Measurements from ENCODE around the gene GPR176. TPM values are rescaled to one million over a fixed set of nuclear protein-coding genes. Genes with fewer than 3 reads are reported as not detected.
"Not testable (repeated sequence)": the region's sequence is repeated elsewhere in the genome, so short reads cannot be mapped to it uniquely, and the experiment has no call there.

The GPR176 gene
- total RNA-seq, 2 donors from 2014 or later: 0.07 to 0.14 TPM

DNA sequence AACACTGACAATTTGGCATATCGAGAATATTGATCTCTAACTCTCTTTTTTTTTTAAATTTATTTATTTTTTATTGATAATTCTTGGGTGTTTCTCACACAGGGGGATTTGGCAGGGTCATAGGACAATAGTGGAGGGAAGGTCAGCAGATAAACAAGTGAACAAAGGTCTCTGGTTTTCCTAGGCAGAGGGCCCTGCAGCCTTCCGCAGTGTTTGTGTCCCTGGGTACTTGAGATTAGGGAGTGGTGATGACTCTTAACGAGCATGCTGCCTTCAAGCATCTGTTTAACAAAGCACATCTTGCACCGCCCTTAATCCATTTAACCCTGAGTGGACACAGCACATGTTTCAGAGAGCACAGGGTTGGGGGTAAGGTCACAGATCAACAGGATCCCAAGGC lies 27.0 kb downstream of the GPR176 start:
- not testable (repeated sequence) for H3K4me3 Mint-ChIP-seq; H3K36me3 Mint-ChIP-seq; ATAC-seq; H3K27ac Mint-ChIP-seq; H3K4me1 Mint-ChIP-seq (ENCODE audit: low read depth in 2 of 2); DNase-seq (ENCODE audit: low spot score); H3K9me3 Mint-ChIP-seq
- peaks cover 12 to 15% of the 10 kb centered on the region in 2 donors for H3K27me3 Mint-ChIP-seq

DNA sequence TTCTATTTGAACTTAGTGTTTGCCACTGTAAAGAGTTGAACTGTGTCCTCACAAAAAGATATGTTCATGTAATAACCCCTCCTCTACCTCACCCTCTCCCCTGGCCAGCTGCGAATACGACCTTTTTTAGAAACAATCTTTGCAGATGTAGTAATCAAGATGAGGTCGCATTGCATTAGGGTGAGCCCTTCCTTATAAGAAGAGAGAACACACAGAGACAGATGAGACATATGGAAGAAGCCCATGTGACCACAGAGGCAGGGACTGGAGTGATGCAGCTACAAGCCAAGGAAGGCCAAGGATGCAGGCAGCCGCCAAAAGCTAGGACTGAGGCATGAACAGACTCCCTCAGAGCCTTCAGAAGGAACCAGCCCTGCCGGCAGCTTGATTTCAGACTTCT lies 27.6 kb downstream of the GPR176 start:
- Mint-ChIP-seq H3K4me1 (ENCODE audit: low read depth in 2 of 2) (no peaks in the 10 kb centered on the region), H3K27me3 (peaks cover 9 to 11% of the 10 kb centered on the region in 2 donors), H3K9me3 (no peaks in the 10 kb centered on the region), H3K4me3 (no peak overlapping the region), H3K27ac (no peak overlapping the region), H3K36me3 (no peaks in the 10 kb centered on the region)
- DNase-seq (ENCODE audit: low spot score): no peak
- ATAC-seq: no peak

DNA sequence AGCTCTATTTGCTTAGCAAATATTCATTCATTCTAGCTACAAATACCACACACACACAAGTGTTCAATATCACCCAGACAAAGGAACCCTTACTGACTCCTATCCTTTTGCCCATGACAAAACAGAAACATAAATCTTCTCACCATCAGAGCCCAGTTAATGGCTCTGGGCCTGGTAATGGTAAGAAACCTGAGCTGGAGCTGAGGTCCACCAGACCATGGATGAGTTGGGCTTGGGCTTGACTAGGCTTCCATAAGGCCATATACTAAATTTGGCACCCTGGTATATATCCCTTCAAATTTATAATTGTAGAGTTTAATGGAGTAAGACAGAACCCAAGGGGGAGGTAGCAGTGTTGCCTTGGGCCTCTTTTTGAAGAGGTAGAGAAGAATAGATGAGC lies 29.4 kb downstream of the GPR176 start:
- no peak for ATAC-seq
- Mint-ChIP-seq H3K27me3 (peaks cover 5 to 8% of the 10 kb centered on the region in 2 donors), H3K27ac (no peak overlapping the region), H3K36me3 (no peaks in the 10 kb centered on the region), H3K4me1 (ENCODE audit: low read depth in 2 of 2) (no peaks in the 10 kb centered on the region), H3K9me3 (no peaks in the 10 kb centered on the region), H3K4me3 (no peak overlapping the region)
- no peak for DNase-seq (ENCODE audit: low spot score)

DNA sequence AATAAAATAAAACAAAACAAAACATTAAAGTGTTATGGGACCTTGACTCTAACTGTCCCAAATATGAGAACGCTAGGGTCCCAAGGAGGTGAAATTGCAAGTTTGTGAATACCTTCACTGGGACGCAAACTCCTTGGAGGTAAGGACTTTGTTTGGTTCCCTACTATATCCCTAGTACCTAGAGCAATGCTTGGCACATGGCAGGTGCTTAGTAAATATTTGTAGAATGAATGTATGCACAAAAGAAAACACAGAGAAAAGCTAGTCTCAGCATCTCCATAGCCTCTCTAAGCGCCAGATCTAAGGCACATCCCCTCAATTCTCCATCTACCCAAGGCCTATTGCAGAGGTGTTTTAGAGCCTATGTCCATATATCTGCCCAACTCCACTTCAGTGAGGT lies 30.5 kb downstream of the GPR176 start:
- Mint-ChIP-seq H3K9me3 (no peaks in the 10 kb centered on the region), H3K4me1 (ENCODE audit: low read depth in 2 of 2) (no peaks in the 10 kb centered on the region), H3K27ac (no peak overlapping the region), H3K27me3 (peaks cover 8 to 12% of the 10 kb centered on the region in 2 donors), H3K4me3 (no peak overlapping the region), H3K36me3 (no peaks in the 10 kb centered on the region)
- no peak for ATAC-seq
- no peak for DNase-seq (ENCODE audit: low spot score)

DNA sequence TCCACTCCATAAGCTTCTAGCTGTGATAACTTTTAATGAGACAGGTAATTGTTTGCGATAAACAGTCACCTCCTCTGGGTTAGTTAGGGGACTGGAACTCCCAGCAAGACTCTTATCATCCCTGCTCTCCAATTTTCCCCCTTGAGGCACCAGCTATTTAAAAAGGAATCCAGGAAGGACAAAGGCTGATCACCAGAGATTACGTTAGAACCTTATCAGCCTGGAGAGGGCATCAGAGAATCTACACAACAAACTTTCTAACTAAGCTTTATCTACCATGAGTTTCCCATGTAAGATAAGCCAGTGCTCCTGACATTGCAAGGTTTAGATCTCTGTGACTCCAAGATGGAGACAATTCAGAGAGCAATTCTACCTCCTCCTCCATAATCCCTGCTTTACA lies 31.3 kb downstream of the GPR176 start:
- H3K27ac Mint-ChIP-seq: no peak overlapping the region
- no peak for ATAC-seq
- DNase-seq (ENCODE audit: low spot score): no peak
- no peak overlapping the region for H3K4me3 Mint-ChIP-seq
- H3K4me1 Mint-ChIP-seq (ENCODE audit: low read depth in 2 of 2): no peaks in the 10 kb centered on the region
- H3K9me3 Mint-ChIP-seq: no peaks in the 10 kb centered on the region
- H3K27me3 Mint-ChIP-seq: peaks cover 11 to 20% of the 10 kb centered on the region in 2 donors
- no peaks in the 10 kb centered on the region for H3K36me3 Mint-ChIP-seq

DNA sequence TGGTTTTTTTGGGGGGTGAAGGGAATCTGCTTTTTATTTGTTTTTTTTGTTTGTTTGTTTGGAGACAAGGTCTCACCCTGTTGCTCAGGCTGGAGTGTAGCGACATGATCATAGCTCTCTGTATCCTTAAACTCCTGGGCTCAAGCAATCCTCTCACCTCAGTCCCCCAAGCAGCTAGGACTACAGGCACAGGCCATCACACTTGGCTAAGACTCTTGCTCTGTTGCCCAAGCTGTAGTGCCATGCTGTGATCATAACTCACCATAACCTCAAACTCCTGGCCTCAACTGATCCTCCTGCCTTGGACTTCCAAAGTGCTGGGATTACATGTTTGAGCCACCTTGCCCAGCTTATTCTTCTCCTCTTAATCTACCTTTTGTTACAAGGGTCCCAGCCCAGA lies 31.8 kb downstream of the GPR176 start:
- Mint-ChIP-seq H3K4me3 (no peak overlapping the region), H3K27me3 (peaks cover 11 to 21% of the 10 kb centered on the region in 2 donors), H3K36me3 (no peaks in the 10 kb centered on the region), H3K9me3 (no peaks in the 10 kb centered on the region), H3K4me1 (ENCODE audit: low read depth in 2 of 2) (no peaks in the 10 kb centered on the region), H3K27ac (no peak overlapping the region)
- ATAC-seq (no peak), DNase-seq (ENCODE audit: low spot score) (no peak)

DNA sequence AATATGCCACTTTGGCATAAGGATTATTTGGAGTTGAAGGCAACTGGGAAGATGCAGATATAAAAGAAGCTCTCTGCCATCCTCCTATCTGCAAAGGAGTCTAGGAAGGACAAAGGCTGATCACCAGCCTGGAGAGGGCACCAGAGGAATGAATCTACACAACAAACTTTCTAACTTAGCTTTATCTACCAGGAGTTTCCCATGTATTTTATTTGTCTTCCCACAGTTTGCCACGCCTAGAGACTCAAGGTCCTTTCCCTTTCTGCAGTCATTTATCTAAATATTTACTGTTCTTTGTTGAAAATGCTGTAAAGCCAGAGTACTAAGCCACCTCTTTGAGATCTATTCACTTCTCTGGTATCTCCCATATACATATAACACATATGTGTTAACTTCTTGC lies 32.2 kb downstream of the GPR176 start:
- no peak for ATAC-seq
- Mint-ChIP-seq H3K27me3 (peaks cover 11 to 21% of the 10 kb centered on the region in 2 donors), H3K36me3 (no peaks in the 10 kb centered on the region), H3K4me1 (ENCODE audit: low read depth in 2 of 2) (no peaks in the 10 kb centered on the region), H3K9me3 (no peaks in the 10 kb centered on the region), H3K4me3 (no peak overlapping the region), H3K27ac (no peak overlapping the region)
- no peak for DNase-seq (ENCODE audit: low spot score)

DNA sequence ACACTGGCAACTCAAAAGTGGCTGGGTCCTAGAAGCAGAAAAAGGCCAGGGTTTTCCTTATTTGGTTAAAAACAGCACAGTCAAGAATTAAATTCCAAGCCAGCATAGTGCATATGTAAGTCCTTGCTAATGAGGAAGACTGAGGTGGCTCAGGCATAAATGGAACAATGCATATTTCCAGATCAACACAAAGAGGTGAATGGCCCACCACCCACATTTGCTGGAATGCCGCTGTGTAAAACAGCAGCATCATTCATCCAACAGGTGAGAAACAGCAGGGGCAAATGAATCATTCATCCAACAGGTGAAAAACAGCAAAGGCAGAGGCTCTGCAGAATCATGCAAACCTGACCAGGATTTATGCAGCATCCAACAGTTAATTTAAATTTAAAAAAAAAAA lies 32.9 kb downstream of the GPR176 start:
- Mint-ChIP-seq H3K4me3 (no peak overlapping the region), H3K27me3 (peaks cover 9 to 21% of the 10 kb centered on the region in 2 donors), H3K4me1 (ENCODE audit: low read depth in 2 of 2) (no peaks in the 10 kb centered on the region), H3K27ac (no peak overlapping the region), H3K9me3 (no peaks in the 10 kb centered on the region), H3K36me3 (no peaks in the 10 kb centered on the region)
- DNase-seq (ENCODE audit: low spot score) (no peak), ATAC-seq (no peak)

DNA sequence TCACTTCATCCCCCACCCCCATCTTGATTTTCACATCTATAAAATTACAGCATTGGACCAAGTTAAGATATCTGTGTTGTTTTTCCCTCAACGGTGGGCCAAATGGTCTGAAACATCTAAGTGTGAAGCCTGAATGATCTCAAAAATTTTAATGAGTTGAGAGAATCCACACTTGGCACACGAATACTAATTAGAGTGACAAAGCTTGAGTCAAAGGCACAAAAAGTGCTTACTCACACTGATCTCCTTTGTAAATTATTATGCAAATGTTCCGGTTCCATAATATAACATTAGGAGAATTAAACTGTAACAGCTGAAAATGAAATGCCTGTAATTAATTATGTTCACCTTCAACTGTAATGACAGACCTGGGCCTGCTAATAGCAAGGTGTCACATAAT lies 33.6 kb downstream of the GPR176 start:
- Mint-ChIP-seq H3K9me3 (no peaks in the 10 kb centered on the region), H3K4me1 (ENCODE audit: low read depth in 2 of 2) (no peaks in the 10 kb centered on the region), H3K27me3 (peaks cover 9 to 21% of the 10 kb centered on the region in 2 donors), H3K27ac (no peak overlapping the region), H3K36me3 (no peaks in the 10 kb centered on the region), H3K4me3 (no peak overlapping the region)
- no peak for ATAC-seq
- DNase-seq (ENCODE audit: low spot score): no peak

DNA sequence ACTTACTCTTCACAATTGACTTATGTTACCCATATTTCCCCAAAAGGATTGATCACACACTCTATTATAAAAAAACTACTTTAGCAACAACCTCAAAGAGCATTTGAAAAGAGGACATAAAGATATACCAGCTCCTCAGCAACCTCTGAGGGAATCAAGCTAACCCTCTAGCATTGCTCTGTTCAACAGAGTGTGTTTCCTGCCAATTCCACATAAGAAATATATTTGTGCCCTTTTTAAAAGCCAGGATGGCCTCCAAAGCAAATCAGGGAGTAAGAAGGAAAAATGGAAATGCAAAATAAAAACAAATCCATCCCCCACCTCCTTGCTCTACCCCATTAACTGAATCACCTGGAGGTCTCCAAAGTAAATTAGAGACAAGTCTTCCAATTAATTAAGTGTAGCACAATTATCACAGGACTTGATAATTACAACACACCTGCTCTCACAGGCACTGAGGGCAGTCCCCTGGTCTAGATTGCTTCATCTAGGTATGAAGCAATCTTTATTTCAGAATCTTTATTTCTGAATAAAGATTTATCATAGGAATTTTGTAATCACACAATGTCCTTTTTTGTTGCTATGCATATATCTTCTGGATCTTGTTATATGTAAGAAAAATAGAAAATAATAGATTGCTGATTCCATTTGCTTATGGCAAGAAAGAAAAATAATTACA lies 34.8 kb downstream of the GPR176 start:
- Mint-ChIP-seq H3K27me3 (peaks cover 9 to 21% of the 10 kb centered on the region in 2 donors), H3K9me3 (no peaks in the 10 kb centered on the region), H3K4me3 (no peak overlapping the region), H3K27ac (no peak overlapping the region), H3K4me1 (ENCODE audit: low read depth in 2 of 2) (no peaks in the 10 kb centered on the region), H3K36me3 (no peaks in the 10 kb centered on the region)
- ATAC-seq: no peak
- DNase-seq (ENCODE audit: low spot score): no peak

DNA sequence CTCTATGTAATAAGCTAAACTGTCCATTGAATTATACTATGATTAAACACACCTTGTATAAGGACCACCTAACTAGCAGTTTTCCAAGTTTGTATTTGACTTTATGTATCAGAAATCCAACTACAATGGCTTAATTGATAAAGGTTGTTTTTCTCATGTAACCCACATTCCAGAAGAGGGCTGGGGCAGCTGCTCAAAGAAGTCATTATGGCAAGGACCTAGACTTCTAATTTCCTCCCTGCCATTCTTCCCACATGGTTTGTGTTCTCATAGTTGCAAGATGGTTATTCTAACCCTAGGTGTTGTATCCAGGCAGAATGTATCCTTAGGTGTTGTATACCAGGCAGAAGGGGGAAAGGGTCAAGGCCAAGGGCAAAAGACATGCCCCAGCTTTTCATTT lies 35.7 kb downstream of the GPR176 start:
- no peaks in the 10 kb centered on the region for H3K9me3 Mint-ChIP-seq
- no peak overlapping the region for H3K4me3 Mint-ChIP-seq
- no peaks in the 10 kb centered on the region for H3K36me3 Mint-ChIP-seq
- H3K4me1 Mint-ChIP-seq (ENCODE audit: low read depth in 2 of 2): no peaks in the 10 kb centered on the region
- peaks cover 9 to 21% of the 10 kb centered on the region in 2 donors for H3K27me3 Mint-ChIP-seq
- H3K27ac Mint-ChIP-seq: no peak overlapping the region
- no peak for ATAC-seq
- no peak for DNase-seq (ENCODE audit: low spot score)

DNA sequence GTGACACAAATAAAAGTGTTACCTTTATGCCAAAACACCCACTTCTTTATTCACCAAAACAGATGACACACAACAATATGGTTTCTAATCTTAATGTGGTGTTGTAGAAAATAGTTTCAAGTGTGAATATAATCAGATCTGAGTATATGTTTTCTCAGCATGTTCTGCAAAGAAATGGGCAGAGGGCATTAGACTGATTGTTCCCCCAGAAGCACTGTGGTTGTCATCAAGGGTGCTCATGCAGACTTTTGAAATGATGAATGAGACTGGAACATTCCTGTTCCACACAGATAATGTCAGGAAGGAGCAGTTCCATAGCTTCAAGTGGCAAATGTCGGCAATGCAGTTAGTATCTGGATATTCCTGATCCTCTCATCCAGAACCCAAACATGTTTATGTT lies 37.5 kb downstream of the GPR176 start:
- DNase-seq (ENCODE audit: low spot score) (no peak), ATAC-seq (no peak)
- no peaks in the 10 kb centered on the region for H3K4me1 Mint-ChIP-seq (ENCODE audit: low read depth in 2 of 2)
- H3K4me3 Mint-ChIP-seq: no peak overlapping the region
- no peaks in the 10 kb centered on the region for H3K9me3 Mint-ChIP-seq
- no peaks in the 10 kb centered on the region for H3K36me3 Mint-ChIP-seq
- H3K27ac Mint-ChIP-seq: no peak overlapping the region
- peaks cover 3 to 16% of the 10 kb centered on the region in 2 donors for H3K27me3 Mint-ChIP-seq

DNA sequence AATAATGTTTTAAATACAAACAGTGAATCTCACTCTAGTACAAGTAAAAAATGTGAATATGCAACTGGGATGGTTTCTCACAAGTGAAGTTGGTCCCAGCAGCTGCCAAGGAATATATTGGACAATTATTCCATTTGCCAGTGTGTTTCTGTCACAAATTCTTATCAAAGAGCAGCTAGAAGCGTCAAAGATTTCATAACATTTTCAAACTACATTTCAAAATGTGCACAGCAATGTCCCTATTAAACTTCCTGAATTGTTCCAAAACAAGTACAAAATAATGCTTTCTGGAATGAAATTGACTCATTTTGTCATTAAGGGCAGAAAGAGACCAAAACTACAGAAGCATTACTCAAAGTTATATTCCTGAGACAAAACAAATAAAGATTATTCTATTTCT lies 38.3 kb downstream of the GPR176 start:
- no peak for ATAC-seq
- Mint-ChIP-seq H3K36me3 (no peaks in the 10 kb centered on the region), H3K27me3 (peaks cover 3 to 16% of the 10 kb centered on the region in 2 donors), H3K9me3 (no peaks in the 10 kb centered on the region), H3K4me1 (ENCODE audit: low read depth in 2 of 2) (no peaks in the 10 kb centered on the region), H3K27ac (no peak overlapping the region), H3K4me3 (no peak overlapping the region)
- no peak for DNase-seq (ENCODE audit: low spot score)

DNA sequence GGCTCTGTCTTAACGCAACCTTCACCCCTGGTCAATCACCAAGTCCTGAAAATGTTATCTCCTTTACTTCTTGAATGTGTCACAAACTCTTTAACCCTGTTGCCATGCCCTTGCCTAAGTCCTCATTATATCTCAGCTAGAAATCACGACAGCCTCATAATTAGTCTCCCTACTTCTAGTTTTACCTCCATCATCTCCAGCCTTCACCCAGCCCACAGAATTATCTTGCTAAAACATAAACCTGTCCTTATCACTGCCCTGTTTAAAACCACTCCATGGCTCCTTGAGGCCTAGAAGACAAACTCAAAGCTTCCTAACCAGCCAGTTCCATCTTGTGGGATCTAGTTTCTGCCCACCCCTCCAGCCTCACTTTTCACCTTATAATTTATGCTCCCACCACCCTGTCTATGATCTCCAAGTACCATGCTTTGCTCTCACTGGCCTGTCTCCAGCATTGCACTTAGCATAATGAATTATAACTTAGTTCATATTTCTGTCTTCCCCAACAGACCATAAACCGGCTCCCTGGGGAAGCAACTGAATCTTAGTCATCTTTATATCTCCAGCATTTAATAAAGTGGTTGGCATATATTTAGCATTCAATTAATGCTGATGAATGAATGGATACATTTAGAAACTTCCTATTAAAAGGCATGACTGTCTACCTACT lies 39.2 kb downstream of the GPR176 start:
- H3K27ac Mint-ChIP-seq: no peak overlapping the region
- DNase-seq (ENCODE audit: low spot score): no peak
- no peak for ATAC-seq
- H3K36me3 Mint-ChIP-seq: no peaks in the 10 kb centered on the region
- H3K4me3 Mint-ChIP-seq: no peak overlapping the region
- peaks cover 3 to 16% of the 10 kb centered on the region in 2 donors for H3K27me3 Mint-ChIP-seq
- no peaks in the 10 kb centered on the region for H3K4me1 Mint-ChIP-seq (ENCODE audit: low read depth in 2 of 2)
- H3K9me3 Mint-ChIP-seq: no peaks in the 10 kb centered on the region

DNA sequence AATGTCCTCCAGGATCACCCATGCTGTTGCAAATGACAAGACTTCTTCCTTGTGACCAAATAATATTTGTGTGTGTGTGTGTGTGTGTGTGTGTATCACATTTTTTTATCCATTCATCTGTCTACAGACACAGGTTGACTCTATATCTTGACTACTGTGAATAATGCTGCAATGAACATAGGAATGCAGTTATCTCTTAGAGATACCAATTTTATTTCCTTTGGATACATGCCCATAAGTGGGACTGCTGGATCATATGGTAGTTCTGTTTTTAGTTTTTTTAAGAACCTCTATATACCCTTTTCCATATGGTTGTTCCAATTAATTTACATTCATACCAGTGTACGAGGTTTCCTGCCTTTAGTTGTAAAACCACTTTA lies 41.7 kb downstream of the GPR176 start:
- no peaks in the 10 kb centered on the region for H3K36me3 Mint-ChIP-seq
- H3K9me3 Mint-ChIP-seq: no peaks in the 10 kb centered on the region
- no peak overlapping the region for H3K4me3 Mint-ChIP-seq
- peaks cover 4 to 6% of the 10 kb centered on the region in 2 donors for H3K27me3 Mint-ChIP-seq
- H3K4me1 Mint-ChIP-seq (ENCODE audit: low read depth in 2 of 2): no peaks in the 10 kb centered on the region
- H3K27ac Mint-ChIP-seq: no peak overlapping the region
- ATAC-seq (no peak), DNase-seq (ENCODE audit: low spot score) (no peak)

All from natural killer cell treated with Interleukin-12 subunit alpha and Interleukin-12 subunit beta and Interleukin-15 and Interleukin-18, amount 100 ng/mL, for 72 hours (primary cell).